SU-DHL-6 (cell line): ENCODE data around the gene KLLN.
A peak's percentile ranks its signal among the peaks of the same experiment; 100 is the strongest.
"Not testable (repeated sequence)": the region's sequence is repeated elsewhere in the genome, so short reads cannot be mapped to it uniquely, and the experiment has no call there.

Experiments used
- H2AFZ ChIP-seq: fragments of 200-600 bp; sonication (generic); 2 replicates; pipeline ENCODE4 v1.6.1; 2014; ENCODE audit warnings: low read depth, mild to moderate bottlenecking, moderate library complexity, mixed read lengths, antibody characterized with exemption, low read length; ENCODE audit not compliant: severe bottlenecking
- H3F3A ChIP-seq: fragments of 200-600 bp; shearing (Covaris generic); 2 replicates; pipeline ENCODE4 v1.6.0; 2016; ENCODE audit warnings: antibody characterized with exemption, mild to moderate bottlenecking; ENCODE audit not compliant: insufficient read depth
- H3K27ac ChIP-seq: fragments of 200-600 bp; sonication (generic); 2 replicates; pipeline ENCODE4 v1.5.1; 2016; ENCODE audit warnings: low read depth, mild to moderate bottlenecking, low read length, moderate library complexity, mixed read lengths
- H3K27me3 ChIP-seq: fragments of 200-600 bp; sonication (generic), shearing (Covaris generic); 2 replicates; pipeline ENCODE4 v1.6.0; 2014; ENCODE audit warnings: mild to moderate bottlenecking, low read length
- H3K36me3 ChIP-seq: fragments of 200-600 bp; sonication (generic); 2 replicates; pipeline ENCODE4 v1.6.1; 2014; ENCODE audit warnings: mild to moderate bottlenecking, low read length, mixed read lengths
- H3K4me2 ChIP-seq: fragments of 300-600, 200-600 bp; shearing (Covaris generic), sonication (generic); 2 replicates; pipeline ENCODE4 v1.6.0; 2014; ENCODE audit warnings: low read length, low read depth, mild to moderate bottlenecking; ENCODE audit not compliant: poor library complexity, severe bottlenecking
- H3K4me3 ChIP-seq: fragments of 200-600 bp; sonication (generic); 2 replicates; pipeline ENCODE4 v1.5.1; 2014; ENCODE audit warnings: antibody characterized with exemption, low read length, mild to moderate bottlenecking, mixed read lengths; ENCODE audit not compliant: insufficient read depth, poor library complexity, severe bottlenecking
- H3K79me2 ChIP-seq: fragments of 200-600 bp; sonication (generic); 2 replicates; pipeline ENCODE4 v1.6.1; 2014; ENCODE audit warnings: mild to moderate bottlenecking, low read length, moderate library complexity; ENCODE audit not compliant: insufficient read depth
- H3K9ac ChIP-seq: fragments of 200-600 bp; sonication (generic); 2 replicates; pipeline ENCODE4 v1.7.0; 2014; ENCODE audit warnings: mild to moderate bottlenecking, low read length
- H3K9me2 ChIP-seq: fragments of 200-600 bp; sonication (generic); replicated peaks from 2 replicates; pipeline ENCODE4 v1.6.1; 2014; ENCODE audit warnings: low read length; ENCODE audit not compliant: insufficient read depth
- H3K9me3 ChIP-seq: fragments of 200-600 bp; sonication (generic); 2 replicates; pipeline ENCODE4 v1.6.1; 2014; ENCODE audit warnings: low read length, mixed read lengths; ENCODE audit not compliant: insufficient read depth
- H4K20me1 ChIP-seq: fragments of 200-600 bp; sonication (generic); 2 replicates; pipeline ENCODE4 v1.6.1; 2014; ENCODE audit warnings: low read depth, mild to moderate bottlenecking, antibody characterized with exemption, low read length, moderate library complexity, mixed read lengths
- CTCF ChIP-seq: fragments of 200-600 bp; sonication (generic); IDR thresholded peaks from one replicate; pipeline ENCODE4 v1.5.1; 2017; ENCODE audit warnings: antibody characterized with exemption, mild to moderate bottlenecking, low read length, moderate library complexity; ENCODE audit not compliant: insufficient read depth, poor library complexity, severe bottlenecking
- EZH2phosphoT487 ChIP-seq: fragments of 200-600 bp; sonication (generic), shearing (Covaris generic); conservative IDR thresholded peaks from 2 replicates; pipeline ENCODE4 v1.6.1; 2018; ENCODE audit warnings: mild to moderate bottlenecking, antibody characterized with exemption, low read length, moderate library complexity, mixed read lengths

Gene KLLN

GRCh38 chr10:87872828-87873227 lies 9.5 kb upstream of the KLLN start:
- peak overlapping the region; percentile 95 for H3K4me2 ChIP-seq
- no peak overlapping the region for H3K9ac ChIP-seq

GRCh38 chr10:87869773-87870551 lies 6.6 kb upstream of the KLLN start:
- Histone ChIP-seq H2AFZ (no peak overlapping the region), H3K27me3 (no peaks in the 10 kb centered on the region), H3K79me2 (peaks cover 100% of the 10 kb centered on the region), H3K9ac (peak overlapping the region; percentile 29; the same call in 1 of the 2 replicates), H3K36me3 (peaks cover 72% of the 10 kb centered on the region), H4K20me1 (peaks cover 75% of the 10 kb centered on the region), H3K4me2 (peak overlapping the region; percentile 95), H3K27ac (0 out of 2 replicates have a peak overlapping the region, but pooled peaks have one; percentile 2), H3F3A (peaks cover 39% of the 10 kb centered on the region), H3K9me2 (no peaks in the 10 kb centered on the region), H3K4me3 (peak overlapping the region; percentile 89), H3K9me3 (no peaks in the 10 kb centered on the region)
- TF ChIP-seq CTCF (no peak), EZH2phosphoT487 (no peak)

More at GRCh38 chr10:87872828-87873227, 9.5 kb upstream of the KLLN start:
- Histone ChIP-seq H3K79me2 (peaks cover 100% of the 10 kb centered on the region), H3K9me3 (no peaks in the 10 kb centered on the region), H4K20me1 (peaks cover 81% of the 10 kb centered on the region), H3K4me3 (no peak overlapping the region), H3K36me3 (peaks cover 72% of the 10 kb centered on the region), H3K9me2 (no peaks in the 10 kb centered on the region), H3K27ac (no peak overlapping the region), H3K27me3 (no peaks in the 10 kb centered on the region), H3F3A (peaks cover 45% of the 10 kb centered on the region), H2AFZ (no peak overlapping the region)
- no peak for TF ChIP-seq EZH2phosphoT487

GRCh38 chr10:87869139-87869538 lies 5.8 kb upstream of the KLLN start:
- H3K79me2 ChIP-seq = peaks cover 100% of the 10 kb centered on the region
- not testable (repeated sequence) for H3K9me2 ChIP-seq, H2AFZ ChIP-seq, H3K27me3 ChIP-seq, H3K27ac ChIP-seq, H3K9me3 ChIP-seq
- H3K36me3 ChIP-seq = peaks cover 69% of the 10 kb centered on the region
- H3K4me3 ChIP-seq = peak overlapping the region; percentile 89
- peak overlapping the region; percentile 95 for H3K4me2 ChIP-seq
- peak overlapping the region; percentile 92 for H3K9ac ChIP-seq
- peaks cover 70% of the 10 kb centered on the region for H4K20me1 ChIP-seq
- H3F3A ChIP-seq = peaks cover 35% of the 10 kb centered on the region

GRCh38 chr10:87868277-87868676 lies 4.9 kb upstream of the KLLN start:
- Histone ChIP-seq H3K36me3 (peaks cover 60% of the 10 kb centered on the region), H3K4me3 (peak overlapping the region; percentile 89), H2AFZ (no peak overlapping the region), H3K27ac (peak overlapping the region; percentile 34; the same call in 1 of the 2 replicates), H3K9me3 (no peaks in the 10 kb centered on the region), H3K79me2 (peaks cover 98% of the 10 kb centered on the region), H3K9me2 (no peaks in the 10 kb centered on the region), H3K27me3 (no peaks in the 10 kb centered on the region), H3K9ac (peak overlapping the region; percentile 92), H3K4me2 (peak overlapping the region; percentile 95), H4K20me1 (peaks cover 61% of the 10 kb centered on the region), H3F3A (peaks cover 26% of the 10 kb centered on the region; the same call in 1 of the 2 replicates)
- TF ChIP-seq CTCF = no peak
- no peak for TF ChIP-seq EZH2phosphoT487
